ENCODE measurements around the gene EHD4.

DNA sequence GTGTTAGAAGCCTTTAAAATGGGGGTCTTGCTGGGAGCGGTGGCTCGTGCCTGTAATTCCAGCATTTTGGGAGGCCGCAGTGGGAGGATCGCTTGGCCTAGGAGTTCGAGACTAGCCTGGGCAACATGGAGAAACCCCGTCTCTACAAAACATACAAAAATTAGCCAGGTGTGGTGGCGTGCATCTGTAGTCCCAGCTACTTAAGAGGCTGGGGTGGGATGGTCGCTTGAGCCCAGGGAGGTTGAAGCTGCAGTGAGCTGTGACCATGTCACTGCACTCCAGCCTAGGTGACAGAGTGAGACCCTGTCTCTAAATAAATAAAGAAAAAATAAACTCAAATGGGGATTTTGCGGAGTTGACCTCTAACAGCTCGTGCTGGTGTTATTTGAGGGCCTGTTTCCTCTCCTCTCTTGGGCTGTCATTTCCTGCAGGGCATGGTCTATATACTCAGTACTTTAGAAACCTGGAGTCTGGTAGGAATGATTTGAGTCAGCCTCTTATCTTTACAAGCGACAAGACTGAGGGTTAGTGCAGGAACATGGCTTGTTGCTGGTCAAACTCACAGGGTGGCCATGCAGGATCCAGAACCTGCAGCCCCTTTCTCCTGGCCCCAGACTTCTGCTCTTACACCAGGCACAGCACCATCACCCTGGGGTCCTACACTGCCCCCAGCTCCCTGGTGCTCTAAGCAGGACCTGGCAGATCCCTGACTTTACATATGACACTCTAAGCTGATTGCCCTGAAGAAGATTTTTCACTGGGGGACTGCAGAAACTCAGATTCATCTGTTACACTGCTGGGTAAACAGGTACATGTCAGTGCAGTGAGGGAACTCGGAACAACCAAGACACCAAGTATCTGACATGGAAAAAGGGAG lies 15.1 kb downstream of the EHD4 start:
- TF ChIP-seq EZH2 (IDR thresholded peaks at IDR 0.05; ENCODE audit: low read length, missing control alignments), result no peak
- TF ChIP-seq, protein P1, sequence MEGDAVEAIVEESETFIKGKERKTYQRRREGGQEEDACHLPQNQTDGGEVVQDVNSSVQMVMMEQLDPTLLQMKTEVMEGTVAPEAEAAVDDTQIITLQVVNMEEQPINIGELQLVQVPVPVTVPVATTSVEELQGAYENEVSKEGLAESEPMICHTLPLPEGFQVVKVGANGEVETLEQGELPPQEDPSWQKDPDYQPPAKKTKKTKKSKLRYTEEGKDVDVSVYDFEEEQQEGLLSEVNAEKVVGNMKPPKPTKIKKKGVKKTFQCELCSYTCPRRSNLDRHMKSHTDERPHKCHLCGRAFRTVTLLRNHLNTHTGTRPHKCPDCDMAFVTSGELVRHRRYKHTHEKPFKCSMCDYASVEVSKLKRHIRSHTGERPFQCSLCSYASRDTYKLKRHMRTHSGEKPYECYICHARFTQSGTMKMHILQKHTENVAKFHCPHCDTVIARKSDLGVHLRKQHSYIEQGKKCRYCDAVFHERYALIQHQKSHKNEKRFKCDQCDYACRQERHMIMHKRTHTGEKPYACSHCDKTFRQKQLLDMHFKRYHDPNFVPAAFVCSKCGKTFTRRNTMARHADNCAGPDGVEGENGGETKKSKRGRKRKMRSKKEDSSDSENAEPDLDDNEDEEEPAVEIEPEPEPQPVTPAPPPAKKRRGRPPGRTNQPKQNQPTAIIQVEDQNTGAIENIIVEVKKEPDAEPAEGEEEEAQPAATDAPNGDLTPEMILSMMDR (conservative IDR thresholded peaks at IDR 0.05 in 1 of 2, IDR thresholded peaks at IDR 0.05 in 1 of 2; ENCODE audit: low read depth in 1 of 2, low read length in 2 of 2), result no peak

Measured in fibroblast of lung (primary cell).